HG02884 (cell line): ENCODE results near the gene CPNE4.

ENCODE experiments used
- ATAC-seq: cut with Tn5 transposase; IDR thresholded peaks from one replicate; pipeline ENCODE4 v1.9.1; 2021; ENCODE audit warnings: mild to moderate bottlenecking, moderate library complexity; ENCODE audit not compliant: unreplicated experiment

CPNE4 gene

DNA sequence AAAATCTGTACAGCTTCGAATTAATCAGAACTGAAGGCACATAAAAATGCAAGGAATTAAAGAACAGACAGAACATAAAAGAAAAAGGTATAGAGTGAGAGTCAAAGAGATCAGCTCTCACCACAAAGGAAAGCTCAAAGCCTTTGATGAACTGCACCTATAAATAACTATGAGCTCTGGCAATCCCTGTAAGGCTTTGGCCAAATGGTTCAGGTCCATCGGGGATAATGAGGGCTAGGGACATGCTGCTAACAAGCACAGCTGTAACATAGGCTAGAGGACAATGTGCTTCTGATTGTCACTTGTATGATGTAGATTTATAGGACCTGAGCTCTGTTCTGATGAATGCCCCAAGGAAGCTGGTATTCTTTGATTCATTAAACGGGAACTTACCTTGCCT, 418.1 kb downstream of the CPNE4 start:
- ATAC-seq, result no peak

DNA sequence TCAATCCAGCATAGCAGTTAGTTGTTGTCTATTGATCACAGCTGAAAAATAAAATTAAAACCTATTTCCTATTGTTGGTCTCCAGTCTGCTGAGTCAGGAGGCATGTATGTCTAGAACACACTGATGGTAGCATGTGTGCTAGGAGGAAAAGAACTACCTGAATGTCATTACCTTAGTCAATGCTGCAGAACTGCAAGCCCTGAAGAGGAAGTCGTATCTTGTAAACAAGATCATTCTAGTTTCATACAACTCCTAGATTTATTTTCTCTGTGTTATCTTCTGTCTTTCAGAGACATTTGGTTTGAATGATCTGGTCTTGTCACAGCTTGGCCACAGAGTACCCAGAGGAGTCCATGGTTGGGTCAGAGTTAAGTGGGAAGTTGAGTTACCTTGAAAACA, 422.1 kb downstream of the CPNE4 start:
- ATAC-seq, result no peak

DNA sequence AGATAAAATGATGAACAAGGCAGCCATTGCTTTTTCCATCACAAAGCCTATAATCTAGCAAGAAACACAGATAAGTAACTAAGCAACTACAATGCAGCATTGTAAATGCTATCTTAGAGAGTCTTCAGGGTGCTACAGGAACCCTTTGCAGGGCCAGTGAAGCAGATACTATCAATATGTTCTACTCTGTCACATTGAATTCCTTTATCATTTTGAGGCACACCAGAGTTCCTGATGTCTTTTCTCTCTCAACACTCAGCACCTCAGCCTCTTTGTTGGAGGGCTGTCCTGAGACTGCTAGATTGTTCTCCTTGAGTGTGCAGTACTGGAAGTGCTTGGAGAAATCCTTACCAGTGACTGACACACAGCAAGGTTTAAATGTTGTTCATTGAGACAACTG, 424.6 kb downstream of the CPNE4 start:
- ATAC-seq, result no peak

DNA sequence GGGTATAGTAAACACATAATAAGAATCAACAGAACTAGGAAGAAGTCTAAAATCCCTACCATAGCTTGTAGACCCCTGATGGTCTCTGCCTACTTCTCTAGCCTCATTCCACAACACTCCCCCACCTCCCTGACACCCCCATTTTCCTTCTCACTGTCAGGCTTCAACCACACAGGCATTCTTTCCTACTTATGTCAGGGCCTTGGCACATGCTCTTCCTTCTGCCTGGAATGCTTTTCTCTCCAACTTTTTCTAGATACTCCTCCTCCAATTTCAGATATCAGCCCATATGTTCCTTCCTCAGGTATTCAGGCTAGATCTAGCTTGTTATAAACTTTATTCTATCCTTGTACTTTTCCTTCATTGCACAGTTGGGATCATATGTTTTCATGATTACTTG, 426.1 kb downstream of the CPNE4 start:
- ATAC-seq, result no peak

DNA sequence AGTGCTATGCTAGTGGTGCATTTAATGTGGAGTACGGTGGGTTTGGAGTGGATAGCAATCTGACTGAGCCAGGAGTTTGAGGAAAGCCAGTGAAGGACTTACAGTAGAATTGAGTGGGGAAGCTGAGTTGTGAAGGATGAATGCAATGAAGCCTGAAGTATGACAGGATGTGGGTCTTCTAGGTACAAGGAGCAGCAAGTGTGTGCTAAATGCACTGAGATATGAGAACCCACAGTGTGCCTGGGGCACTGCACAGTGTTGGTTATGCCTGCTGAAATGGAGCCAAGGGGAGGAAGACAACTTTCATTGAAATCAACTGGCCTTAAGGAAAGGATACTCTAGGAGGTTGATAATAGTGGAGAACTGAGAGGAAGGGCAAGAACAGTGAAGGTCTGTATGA, 426.5 kb downstream of the CPNE4 start:
- ATAC-seq, result peak; percentile 62

DNA sequence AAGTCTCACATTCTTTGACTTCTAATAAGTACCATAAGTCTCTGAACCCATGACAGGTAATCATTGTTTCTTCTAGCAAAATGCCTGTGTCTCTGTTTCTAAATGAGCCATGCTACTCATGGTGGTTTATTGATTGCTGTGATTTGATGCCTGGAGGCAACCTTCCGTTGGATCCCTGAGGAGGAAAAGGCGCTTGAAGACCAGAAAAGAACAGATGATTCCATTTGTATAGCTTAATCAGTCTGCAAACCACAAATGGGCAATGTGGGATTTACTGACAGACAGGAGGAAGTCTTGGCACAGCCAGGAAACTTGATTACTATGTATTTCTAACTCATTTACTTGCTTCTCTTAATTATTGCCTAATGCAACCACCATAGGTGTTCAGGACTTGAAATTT, 428.9 kb downstream of the CPNE4 start:
- ATAC-seq, result no peak

DNA sequence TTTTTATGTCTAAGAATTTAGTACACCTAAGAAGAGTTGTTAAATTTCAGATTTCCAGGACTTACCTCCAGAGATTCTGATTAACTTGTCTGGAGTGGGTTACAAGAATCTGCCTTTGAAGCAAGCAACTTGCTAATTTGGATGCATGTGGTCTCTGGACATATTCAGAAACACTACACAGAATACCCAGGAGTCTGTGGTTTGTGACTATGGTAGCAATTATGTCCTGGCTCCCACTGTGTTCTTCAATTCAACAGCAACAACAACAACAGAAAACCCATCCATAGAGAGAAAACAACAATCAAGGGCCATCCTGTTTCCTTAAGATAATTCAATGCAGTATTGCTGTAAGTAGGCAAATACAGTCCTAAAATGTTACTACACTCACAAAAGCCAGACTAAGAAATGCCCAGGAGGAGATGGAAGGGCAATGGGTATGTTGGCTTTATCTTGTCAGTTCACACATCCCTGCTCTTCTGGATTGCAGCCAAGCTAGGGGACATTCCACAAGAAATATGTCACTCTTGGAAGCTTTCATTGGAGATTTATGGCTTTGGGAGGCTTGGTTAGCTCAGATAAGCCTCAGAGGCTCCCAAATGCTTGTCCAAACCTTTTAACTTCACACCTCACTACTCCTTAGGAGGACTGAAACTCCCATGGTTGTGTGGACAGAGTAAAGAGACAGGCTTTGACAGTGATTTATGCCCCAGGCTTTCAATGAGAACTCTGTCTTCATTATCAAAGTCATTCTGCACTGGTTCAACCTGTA, 432.6 kb downstream of the CPNE4 start:
- ATAC-seq, result no peak

DNA sequence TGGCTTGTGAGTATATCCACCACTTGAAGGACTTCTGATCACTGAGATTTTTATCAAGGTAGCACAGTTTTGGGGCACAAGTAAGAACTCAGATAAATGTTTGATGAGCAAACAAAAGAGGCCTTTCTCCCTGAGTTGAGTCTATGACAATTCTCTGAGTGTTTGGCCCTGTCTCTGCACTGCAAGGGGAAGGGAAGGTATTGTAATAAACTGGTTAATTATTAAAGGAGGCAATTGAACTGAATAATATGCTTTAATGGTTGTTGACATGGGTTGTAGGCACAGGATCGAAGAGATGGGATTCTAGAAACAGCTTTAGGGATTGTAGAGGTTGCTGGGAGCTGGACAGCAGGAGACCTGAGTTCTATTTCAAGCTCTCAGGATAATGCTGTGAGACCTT, 437.0 kb downstream of the CPNE4 start:
- no peak for ATAC-seq

DNA sequence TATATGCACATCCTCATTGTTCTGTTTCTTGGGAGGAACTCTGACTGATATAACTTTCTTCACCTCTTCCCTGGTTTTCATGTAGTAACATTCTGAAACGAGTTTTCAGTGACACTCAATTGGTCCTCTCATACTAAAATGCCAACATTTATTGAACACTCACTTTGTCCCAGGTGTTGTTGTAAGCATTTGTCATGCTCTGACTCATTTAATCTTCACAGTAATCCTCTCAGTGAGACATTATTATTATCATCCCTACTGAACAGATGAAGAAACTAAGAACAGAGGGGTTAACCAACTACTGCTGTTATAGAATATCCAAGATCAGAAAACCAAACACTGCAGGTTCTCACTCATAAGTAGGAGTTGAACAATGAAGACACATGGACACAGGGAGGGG, 437.9 kb downstream of the CPNE4 start:
- no peak for ATAC-seq

DNA sequence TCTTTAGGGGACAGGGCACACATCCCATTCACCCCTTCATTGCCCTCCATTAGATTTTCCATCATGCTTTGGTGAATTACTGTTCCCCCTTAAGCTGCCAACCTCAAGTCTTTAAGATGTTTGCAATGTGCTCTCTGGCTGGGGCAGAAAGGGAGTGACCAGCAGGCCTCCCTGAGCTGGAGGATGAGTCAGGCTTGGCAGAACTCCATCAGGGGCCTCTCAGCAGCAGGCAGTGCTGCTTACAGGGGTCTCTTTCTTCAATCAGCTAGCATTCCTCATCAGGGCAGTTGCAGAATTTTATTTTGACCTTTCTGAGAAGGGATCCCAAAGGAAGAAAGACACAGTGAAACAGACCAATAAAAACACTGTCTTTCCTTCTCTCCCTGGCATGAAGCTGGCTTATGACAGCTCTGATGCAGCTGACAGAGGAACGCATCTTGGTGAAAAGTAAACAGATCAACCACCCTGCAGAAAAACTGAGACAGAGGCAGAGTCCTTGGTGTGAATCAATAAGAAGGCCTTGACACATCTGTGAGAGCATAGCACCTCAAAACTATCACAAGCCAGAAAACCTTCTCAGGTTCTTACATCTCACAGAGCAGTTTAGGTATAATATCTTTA, 443.3 kb downstream of the CPNE4 start:
- no peak for ATAC-seq

DNA sequence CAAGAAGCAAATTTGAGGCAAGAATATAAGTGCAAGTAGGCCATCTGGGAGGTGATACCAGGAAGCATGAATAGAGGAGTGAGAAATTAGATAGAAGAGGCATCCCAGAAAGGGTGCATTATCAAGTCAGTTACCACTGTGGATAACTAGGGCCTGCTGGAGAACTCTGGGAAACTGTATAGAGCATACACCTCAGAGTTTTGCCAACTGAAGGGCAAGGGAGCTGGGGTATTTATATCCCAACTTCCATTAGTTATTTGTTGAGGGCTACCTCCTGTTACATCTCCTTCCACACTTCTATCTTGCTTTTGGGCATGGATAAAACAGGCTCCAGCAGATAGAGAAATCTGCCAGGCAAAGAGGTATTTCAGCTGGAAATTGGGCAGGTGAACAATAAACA, 448.5 kb downstream of the CPNE4 start:
- no peak for ATAC-seq

DNA sequence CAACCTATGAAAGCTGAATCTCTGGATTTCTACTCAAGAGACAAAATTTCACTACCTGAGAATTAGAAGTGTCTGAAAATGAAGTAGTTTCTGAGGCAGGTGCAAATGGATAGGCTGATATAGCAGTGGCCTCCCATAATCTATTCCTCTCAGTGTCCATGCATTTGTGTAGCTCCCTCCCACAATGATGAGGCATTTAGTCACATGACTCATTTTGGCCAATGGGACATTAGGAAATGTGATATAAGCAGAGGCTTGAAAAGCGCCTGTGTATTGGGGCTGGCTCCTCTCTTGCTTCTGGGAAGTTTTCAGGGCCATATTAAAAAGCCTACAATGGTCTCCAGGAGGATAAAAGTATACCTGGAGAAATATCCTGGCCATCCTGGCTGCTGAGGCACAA, 452.4 kb downstream of the CPNE4 start:
- ATAC-seq, result no peak

DNA sequence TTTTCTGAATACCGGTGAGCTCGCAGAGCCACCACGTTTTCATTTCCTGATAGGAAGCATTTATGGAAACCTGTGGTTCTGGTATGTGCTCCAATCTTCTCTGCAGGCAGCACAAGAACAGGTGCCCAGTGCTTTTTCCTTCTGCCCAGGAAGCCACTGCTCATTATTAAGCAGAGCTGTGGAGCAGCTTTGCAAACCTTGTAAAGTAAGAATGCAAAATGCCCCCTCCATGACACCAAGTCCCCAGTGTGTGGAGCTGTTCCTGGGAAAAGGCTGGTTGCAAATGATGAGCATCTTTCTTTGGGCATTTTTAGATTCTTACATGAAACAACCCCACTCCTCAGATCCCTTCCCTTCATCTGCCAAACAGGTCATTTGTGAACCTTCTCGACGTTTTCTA, 466.4 kb downstream of the CPNE4 start:
- no peak for ATAC-seq

DNA sequence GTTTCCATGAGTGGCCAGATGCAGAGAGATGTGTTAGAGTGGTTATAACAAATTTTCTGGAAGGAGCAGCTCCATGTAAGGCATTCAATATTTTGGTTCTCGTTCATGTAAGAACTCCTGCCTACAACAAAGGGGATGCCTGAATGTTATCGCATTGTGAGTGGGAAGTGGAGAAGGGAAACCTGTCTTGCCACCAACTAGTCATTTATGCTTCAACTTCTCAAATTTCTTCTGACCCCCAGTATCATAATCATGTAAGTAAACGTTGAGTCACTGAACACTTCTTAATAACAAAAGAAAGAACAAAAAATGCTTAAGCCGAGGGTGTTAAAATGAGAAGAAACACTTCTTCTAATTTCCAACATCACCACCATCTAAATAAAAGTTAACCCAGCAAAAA, 470.0 kb downstream of the CPNE4 start:
- no peak for ATAC-seq

DNA sequence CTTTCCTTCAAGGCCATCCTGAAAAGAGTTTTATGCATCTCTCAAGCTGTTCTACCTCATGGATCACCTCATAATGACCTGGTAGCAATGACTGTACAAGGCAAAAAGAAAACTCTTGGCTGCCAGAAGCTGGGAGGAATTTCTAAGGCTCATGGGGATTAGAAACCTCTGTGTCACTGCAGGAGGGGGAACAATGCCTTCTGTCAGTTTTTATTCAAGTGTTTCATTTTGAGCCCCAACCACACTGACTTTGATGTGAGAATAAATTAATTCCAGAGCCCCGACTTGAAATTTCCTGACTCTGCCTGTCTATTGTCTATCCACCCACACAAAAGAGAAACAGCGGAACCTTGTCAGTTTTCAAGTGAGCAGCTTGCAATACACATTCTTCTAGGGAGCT, 473.3 kb downstream of the CPNE4 start:
- ATAC-seq, result no peak

DNA sequence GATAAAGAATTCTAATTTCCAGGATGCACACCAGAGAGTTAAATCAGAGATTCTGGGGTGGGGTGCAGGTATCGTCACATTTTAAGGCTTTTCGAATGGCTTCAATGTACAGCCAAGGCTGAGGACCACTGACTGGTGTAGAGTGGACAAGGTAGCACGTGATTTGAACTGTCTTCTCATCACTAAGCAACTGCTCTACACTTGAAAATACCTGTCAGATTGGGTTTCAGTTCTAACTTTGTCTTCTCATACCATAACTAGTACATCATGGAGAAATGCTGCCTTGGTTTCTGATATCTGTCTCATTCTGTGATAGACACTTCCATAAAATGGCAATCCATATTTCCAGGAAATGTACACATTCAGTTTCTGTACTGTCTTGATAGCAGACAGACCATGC, 474.0 kb downstream of the CPNE4 start:
- ATAC-seq, result no peak

DNA sequence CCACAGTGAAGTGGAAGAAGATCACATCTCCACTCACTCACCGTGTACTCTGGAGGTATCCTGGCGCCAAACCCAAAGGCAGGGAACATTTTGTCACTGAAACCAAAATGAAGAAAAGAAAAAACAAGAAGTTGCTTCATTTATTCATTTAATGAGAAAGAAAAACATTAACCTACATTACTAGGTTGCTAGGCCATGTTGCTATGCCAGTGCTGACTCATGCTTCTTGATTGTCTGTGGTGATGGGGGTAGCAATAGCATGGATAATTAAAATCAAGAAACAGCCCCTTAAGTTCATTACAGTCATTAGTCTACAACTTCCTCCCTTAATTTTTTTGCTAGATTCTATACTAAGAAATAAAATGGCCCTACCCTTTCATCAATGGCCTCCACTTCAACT, 479.4 kb downstream of the CPNE4 start:
- ATAC-seq, result no peak

DNA sequence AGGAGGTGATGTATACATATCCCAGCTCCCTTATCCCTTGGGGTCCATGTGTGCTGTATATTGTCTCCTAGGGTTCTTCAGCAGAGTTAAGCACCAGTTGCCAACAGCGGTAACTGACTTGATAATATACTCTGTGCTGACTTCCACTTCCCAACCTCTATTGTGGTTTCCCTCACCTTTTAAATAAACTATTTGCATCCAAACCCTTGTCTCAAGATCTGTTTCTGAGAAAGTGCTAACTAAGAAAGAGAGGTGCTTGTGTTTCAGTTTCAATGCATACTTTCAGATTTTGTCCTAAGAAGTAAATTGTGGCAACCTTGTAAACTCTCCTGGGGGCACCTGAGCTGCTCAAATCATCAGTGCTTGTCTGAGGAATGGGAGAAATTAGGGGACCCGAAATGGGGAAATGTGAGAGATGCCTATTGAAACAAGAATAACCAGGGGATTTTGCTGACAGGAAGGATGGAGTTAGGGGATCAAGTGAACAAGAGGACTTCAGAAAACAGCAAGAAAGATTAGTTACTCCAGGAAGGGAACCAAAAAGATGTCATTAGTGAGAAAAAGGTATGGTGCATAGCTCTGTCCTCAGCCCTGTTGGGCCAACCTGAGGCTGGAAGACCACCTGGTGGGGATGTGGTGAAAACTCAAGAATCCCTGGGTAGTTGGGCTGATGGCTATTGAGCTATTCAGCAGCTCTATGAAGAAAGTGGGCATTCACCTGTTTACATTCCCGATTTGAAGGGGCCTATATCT, 481.1 kb downstream of the CPNE4 start:
- ATAC-seq, result peak; percentile 93

DNA sequence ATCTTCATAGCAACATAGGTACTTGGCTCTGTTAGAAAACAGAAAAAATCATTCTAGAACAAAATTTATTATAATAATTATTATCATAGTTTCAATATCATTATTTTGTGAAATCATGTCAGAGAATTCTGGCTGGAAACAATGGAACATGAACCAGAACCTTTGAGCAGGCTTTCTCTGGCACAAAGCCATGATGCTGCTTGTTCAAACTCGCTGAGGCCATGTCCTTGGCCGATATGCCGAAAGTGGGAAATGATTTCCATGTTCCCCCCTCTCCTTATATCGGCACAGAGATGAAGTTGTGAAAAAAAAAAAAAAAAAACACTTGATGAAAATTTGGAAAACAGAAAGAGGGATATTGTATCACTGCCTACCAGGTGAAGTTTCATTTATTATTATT, 483.1 kb downstream of the CPNE4 start:
- no peak for ATAC-seq

DNA sequence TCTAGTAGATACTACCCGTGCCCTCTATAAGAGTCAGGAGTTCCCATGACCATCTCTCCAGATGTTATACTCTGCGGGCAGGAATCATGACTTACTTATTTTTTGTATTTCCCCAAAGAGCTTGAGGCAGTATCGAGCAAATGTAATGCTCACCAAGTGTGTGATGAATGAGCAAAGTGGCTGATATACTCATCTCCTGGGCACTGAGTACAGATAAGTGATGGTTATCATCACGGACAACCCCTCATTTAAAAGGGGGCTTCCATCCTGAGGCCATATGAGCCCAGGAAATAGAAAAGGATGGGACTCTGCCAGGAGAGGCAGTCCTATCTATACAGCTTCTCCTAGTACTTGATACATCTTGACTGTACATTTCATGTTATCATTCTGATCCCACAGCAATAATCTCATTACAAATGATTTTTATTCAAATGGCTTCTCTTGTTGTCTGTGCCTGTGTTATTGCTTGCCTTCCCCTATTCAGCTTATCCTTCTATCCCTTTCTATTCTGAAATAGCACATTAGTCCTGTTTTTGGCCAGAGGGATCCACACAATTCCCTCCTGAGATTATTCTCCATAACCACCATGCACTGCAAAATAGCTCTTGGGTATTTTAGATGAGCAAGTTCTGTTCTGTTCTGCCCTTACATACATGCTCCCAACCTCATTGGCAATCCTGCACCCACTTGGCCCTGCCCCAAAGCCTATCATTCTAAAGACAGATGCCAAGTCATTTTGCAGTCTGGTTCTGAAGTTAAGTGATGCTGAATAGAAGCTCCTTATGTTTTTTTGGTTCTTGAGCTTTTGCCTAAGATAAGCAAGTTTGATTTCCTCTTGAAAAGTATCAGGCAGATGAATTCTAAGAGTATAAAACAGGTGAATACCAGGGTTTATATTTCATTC, 484.0 kb downstream of the CPNE4 start:
- ATAC-seq, result no peak

DNA sequence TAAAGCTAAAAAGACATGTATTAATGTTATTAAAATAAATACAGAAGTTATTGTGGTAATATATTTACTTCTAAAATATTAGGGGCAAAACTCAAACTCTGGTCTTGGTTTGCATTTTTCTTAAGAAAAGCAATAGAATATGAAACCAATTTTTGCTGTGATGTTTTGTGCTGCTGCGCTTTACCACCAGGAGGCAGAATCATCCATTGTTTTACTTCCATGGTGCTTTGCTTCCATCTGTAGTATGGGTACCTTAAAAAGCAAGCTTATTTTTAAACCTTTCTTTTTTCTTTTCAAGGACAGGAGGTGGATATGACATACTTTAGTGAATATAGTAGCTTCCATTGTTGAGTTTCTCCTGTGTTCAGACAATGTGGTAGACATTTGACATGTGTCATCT, 485.5 kb downstream of the CPNE4 start:
- no peak for ATAC-seq
